ENCODE results near the gene APCDD1L. TPM values are rescaled to one million over a fixed set of nuclear protein-coding genes. Genes with fewer than 3 reads are reported as not detected.

APCDD1L gene
- total RNA-seq, 1 donor from 2014 or later = 5.1 TPM

- H3K36me3 ChIP-seq (ENCODE audit: control insufficient read depth, insufficient read depth, low read length) = no peaks in the 10 kb centered on the region
- H3K4me3 ChIP-seq (ENCODE audit: low read depth, low read length) = no peak overlapping the region
- peak; percentile 26 for DNase-seq (ENCODE audit: low read depth)
- no peaks in the 10 kb centered on the region for H3K27me3 ChIP-seq (ENCODE audit: control insufficient read depth, insufficient read depth, low read length)
- TF ChIP-seq CTCF (IDR thresholded peaks at IDR 0.05; ENCODE audit: insufficient read depth, low read length, poor library complexity, severe bottlenecking) = no peak
Observed at GRCh38 chr20:58433759-58434158, 81.4 kb downstream of the APCDD1L start.

- H3K27me3 ChIP-seq (ENCODE audit: control insufficient read depth, insufficient read depth, low read length) = no peaks in the 10 kb centered on the region
- TF ChIP-seq CTCF (IDR thresholded peaks at IDR 0.05; ENCODE audit: insufficient read depth, low read length, poor library complexity, severe bottlenecking) = no peak
- H3K4me3 ChIP-seq (ENCODE audit: low read depth, low read length) = no peak overlapping the region
- no peak for DNase-seq (ENCODE audit: low read depth)
- H3K36me3 ChIP-seq (ENCODE audit: control insufficient read depth, insufficient read depth, low read length) = no peaks in the 10 kb centered on the region
Observed at GRCh38 chr20:58433029-58433647, 82.1 kb downstream of the APCDD1L start.

- TF ChIP-seq CTCF (IDR thresholded peaks at IDR 0.05; ENCODE audit: insufficient read depth, low read length, poor library complexity, severe bottlenecking) = no peak
- Histone ChIP-seq H3K27me3 (ENCODE audit: control insufficient read depth, insufficient read depth, low read length) (no peaks in the 10 kb centered on the region), H3K36me3 (ENCODE audit: control insufficient read depth, insufficient read depth, low read length) (no peaks in the 10 kb centered on the region), H3K4me3 (ENCODE audit: low read depth, low read length) (no peak overlapping the region)
- DNase-seq (ENCODE audit: low read depth) = no peak
Observed at GRCh38 chr20:58432186-58432954, 82.8 kb downstream of the APCDD1L start.

DNA sequence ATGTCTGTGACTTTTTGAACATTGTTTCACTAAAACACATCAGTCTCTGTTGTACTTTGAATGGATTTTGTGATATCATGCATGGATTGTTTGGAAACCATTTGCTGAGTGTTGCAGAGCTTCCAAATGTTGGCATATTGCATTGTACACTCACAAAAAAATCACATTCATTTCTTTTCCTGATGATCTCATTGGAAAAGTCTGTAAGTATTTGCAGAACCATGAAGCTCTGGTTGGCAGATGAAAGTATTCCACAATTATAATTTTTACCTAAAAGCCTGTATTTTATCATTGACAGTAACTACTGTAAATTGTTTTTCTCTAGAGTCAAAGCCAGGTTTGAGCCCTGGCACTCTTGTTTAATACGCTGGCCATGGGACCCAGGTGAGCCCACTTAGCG, 84.1 kb downstream of the APCDD1L start:
- no peaks in the 10 kb centered on the region for H3K36me3 ChIP-seq (ENCODE audit: control insufficient read depth, insufficient read depth, low read length)
- H3K4me3 ChIP-seq (ENCODE audit: low read depth, low read length) = no peak overlapping the region
- no peaks in the 10 kb centered on the region for H3K27me3 ChIP-seq (ENCODE audit: control insufficient read depth, insufficient read depth, low read length)
- TF ChIP-seq CTCF (IDR thresholded peaks at IDR 0.05; ENCODE audit: insufficient read depth, low read length, poor library complexity, severe bottlenecking) = no peak
- DNase-seq (ENCODE audit: low read depth) = no peak

GRCh38 chr20:58429303-58429702, 85.9 kb downstream of the APCDD1L start:
- TF ChIP-seq CTCF (IDR thresholded peaks at IDR 0.05; ENCODE audit: insufficient read depth, low read length, poor library complexity, severe bottlenecking) = no peak
- H3K27me3 ChIP-seq (ENCODE audit: control insufficient read depth, insufficient read depth, low read length) = no peaks in the 10 kb centered on the region
- H3K4me3 ChIP-seq (ENCODE audit: low read depth, low read length) = no peak overlapping the region
- no peaks in the 10 kb centered on the region for H3K36me3 ChIP-seq (ENCODE audit: control insufficient read depth, insufficient read depth, low read length)
- DNase-seq (ENCODE audit: low read depth) = no peak

All from kidney epithelial cell (primary cell).